Neural progenitor cell (in vitro differentiated cells): ENCODE results near the gene ELOVL6.

Experiments
- EZH2 ChIP-seq: fragments of 200-600 bp; sonication (generic); IDR thresholded peaks from 2 replicates; pipeline ENCODE4 v1.6.1; 2017; ENCODE audit warnings: antibody characterized with exemption, mild to moderate bottlenecking, moderate library complexity
- EZH2phosphoT487 ChIP-seq: fragments of 200-600 bp; sonication (generic); IDR thresholded peaks from 2 replicates; pipeline ENCODE4 v1.6.1; 2017; ENCODE audit warnings: antibody characterized with exemption
- TF ChIP-seq, protein P1 (sequence below): fragments of 200-600 bp; sonication (generic); IDR thresholded peaks from 2 replicates; pipeline ENCODE4 v1.5.1; 2017; ENCODE audit warnings: antibody characterized with exemption, mild to moderate bottlenecking

DNA sequence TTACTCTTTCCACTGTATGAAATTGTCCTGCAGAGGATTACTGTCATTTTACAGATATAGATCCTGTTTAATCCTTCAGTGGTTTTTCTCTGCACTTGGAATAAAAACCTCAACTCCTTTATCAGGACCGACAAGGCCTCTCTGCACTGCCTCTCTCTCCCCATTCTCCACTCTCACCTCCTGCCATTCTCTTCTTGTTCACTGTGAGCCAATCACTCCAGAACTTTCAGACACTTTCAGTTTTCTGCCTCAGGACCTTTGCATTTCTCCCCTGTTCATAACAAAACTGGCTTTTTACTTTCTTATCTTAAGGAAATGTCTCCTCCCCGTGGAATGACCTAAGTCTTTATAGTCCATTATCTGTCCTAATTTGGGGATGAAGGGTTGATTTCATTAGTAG, 137.3 kb downstream of the ELOVL6 start:
- TF ChIP-seq EZH2 (no peak), EZH2phosphoT487 (no peak)
- TF ChIP-seq, protein P1, sequence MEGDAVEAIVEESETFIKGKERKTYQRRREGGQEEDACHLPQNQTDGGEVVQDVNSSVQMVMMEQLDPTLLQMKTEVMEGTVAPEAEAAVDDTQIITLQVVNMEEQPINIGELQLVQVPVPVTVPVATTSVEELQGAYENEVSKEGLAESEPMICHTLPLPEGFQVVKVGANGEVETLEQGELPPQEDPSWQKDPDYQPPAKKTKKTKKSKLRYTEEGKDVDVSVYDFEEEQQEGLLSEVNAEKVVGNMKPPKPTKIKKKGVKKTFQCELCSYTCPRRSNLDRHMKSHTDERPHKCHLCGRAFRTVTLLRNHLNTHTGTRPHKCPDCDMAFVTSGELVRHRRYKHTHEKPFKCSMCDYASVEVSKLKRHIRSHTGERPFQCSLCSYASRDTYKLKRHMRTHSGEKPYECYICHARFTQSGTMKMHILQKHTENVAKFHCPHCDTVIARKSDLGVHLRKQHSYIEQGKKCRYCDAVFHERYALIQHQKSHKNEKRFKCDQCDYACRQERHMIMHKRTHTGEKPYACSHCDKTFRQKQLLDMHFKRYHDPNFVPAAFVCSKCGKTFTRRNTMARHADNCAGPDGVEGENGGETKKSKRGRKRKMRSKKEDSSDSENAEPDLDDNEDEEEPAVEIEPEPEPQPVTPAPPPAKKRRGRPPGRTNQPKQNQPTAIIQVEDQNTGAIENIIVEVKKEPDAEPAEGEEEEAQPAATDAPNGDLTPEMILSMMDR = no peak
